ENCODE data around the gene SENP8. TPM values are rescaled to one million over a fixed set of nuclear protein-coding genes. Genes with fewer than 3 reads are reported as not detected.

The SENP8 gene
- total RNA-seq, 1 donor from 2014 or later: 6.1 TPM

DNA sequence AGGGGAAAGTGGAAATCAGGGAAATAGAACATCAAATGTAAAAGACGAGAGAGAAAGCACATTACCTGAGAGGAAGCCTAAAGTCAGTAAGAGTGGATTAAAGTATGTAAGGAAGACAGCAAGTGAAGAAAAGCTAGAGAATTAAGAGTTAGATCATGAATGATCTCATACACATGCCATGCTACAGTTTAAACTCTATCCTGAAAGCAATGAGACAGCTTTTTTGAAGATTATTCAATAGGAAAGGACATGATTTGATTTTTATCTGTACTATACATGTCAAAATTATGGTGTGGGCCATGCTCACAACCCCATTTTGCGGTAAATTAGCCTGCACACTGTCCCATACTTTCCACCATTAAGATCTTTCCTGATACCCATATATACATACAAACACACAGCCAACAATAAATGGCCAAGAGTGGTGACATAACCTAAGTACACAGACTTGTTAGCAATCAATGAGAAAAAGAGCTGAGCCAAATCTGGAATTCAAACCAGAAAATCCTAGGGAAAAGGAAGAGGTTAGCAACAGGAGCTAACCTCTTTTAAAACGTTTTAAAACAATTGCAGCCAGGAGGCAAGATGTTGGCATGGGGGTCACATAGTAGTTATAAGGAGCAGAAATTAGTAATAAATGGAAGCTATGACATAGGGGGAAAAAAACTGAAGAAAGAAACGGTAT, 4.7 kb upstream of the SENP8 start:
- Mint-ChIP-seq H3K27me3 (no peaks in the 10 kb centered on the region), H3K4me3 (peak overlapping the region; percentile 24), H3K27ac (peak overlapping the region; percentile 5), H3K9me3 (peaks cover 4% of the 10 kb centered on the region), H3K36me3 (peaks cover 3% of the 10 kb centered on the region), H3K4me1 (ENCODE audit: unreplicated experiment) (peaks cover 31% of the 10 kb centered on the region)
- TF ChIP-seq, protein P1, sequence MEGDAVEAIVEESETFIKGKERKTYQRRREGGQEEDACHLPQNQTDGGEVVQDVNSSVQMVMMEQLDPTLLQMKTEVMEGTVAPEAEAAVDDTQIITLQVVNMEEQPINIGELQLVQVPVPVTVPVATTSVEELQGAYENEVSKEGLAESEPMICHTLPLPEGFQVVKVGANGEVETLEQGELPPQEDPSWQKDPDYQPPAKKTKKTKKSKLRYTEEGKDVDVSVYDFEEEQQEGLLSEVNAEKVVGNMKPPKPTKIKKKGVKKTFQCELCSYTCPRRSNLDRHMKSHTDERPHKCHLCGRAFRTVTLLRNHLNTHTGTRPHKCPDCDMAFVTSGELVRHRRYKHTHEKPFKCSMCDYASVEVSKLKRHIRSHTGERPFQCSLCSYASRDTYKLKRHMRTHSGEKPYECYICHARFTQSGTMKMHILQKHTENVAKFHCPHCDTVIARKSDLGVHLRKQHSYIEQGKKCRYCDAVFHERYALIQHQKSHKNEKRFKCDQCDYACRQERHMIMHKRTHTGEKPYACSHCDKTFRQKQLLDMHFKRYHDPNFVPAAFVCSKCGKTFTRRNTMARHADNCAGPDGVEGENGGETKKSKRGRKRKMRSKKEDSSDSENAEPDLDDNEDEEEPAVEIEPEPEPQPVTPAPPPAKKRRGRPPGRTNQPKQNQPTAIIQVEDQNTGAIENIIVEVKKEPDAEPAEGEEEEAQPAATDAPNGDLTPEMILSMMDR (conservative IDR thresholded peaks at IDR 0.05): no peak
- no peak for DNase-seq (ENCODE audit: extremely low spot score, unreplicated experiment)

DNA sequence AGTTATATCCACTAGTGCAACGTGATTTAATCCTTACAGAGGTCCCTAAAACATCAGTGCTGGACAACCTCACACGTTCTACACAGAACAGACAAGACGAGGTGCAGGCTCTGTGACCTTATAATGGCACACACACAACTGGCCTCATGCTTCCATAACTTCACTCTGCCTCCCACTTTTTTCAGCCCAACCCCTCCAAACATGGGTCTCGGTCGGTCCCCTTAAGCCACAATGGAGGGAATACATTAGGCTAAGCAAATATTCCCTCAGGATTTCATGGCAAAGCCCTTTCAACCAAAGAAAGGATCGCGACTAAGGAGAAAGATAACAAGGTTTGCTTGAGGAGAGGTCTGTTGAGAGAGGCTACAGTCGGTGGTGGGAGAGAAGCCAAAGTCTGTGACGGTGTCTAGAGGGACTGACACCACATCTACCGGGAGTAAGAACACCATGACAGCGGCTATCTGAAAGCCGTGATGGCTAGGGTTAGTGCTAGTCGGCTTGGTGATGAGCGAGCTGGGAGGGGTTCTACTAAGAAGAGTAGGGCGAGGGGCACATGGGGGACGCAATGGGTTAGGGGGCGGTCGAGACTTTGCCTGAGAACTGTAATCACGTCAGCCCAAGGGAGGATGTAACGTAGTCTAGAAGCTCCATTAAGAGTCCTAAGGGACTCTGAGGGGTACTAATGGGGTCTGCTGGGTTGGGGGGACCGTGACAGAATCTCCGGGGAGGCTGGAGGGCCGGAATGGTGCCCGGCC, 1.3 kb upstream of the SENP8 start:
- Mint-ChIP-seq H3K9me3 (no peaks in the 10 kb centered on the region), H3K27me3 (no peaks in the 10 kb centered on the region), H3K4me1 (ENCODE audit: unreplicated experiment) (peaks cover 40% of the 10 kb centered on the region), H3K36me3 (no peaks in the 10 kb centered on the region), H3K4me3 (peak overlapping the region; percentile 99), H3K27ac (peak overlapping the region; percentile 95)
- TF ChIP-seq, protein P1 (conservative IDR thresholded peaks at IDR 0.05): no peak
- no peak for DNase-seq (ENCODE audit: extremely low spot score, unreplicated experiment)

DNA sequence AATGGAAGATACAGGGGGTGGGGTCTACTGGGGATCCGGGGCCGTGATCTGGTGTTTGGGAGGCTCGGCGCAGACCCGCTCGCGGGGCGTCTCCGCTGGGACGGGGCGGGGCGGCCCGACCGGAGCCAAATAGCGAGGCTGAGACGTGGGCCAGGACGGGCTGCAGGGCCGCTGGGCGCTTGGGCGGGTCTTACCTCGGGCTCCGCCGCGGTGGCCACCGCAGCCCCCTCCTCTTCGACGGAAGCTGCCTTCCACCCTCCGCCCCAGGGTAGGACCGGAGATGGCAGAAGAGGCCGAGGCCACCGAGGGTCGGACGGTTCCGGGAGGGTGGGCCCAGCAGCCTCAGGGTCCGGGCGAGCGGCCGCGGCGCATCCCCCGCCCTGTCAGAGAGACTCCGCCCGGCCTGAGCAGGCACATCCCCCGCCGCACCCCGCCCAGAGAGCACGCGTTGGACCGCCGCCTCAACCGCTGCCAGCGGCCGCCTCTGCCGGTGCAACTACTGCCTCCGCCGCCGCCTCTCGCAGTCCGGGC, 652 bp upstream of the SENP8 start:
- no peaks in the 10 kb centered on the region for H3K9me3 Mint-ChIP-seq
- H3K4me3 Mint-ChIP-seq: peak overlapping the region; percentile 99
- no peaks in the 10 kb centered on the region for H3K27me3 Mint-ChIP-seq
- peak overlapping the region; percentile 99 for H3K27ac Mint-ChIP-seq
- no peaks in the 10 kb centered on the region for H3K36me3 Mint-ChIP-seq
- DNase-seq (ENCODE audit: extremely low spot score, unreplicated experiment): peak; percentile 84
- H3K4me1 Mint-ChIP-seq (ENCODE audit: unreplicated experiment): peaks cover 40% of the 10 kb centered on the region
- TF ChIP-seq, protein P1 (conservative IDR thresholded peaks at IDR 0.05): no peak

DNA sequence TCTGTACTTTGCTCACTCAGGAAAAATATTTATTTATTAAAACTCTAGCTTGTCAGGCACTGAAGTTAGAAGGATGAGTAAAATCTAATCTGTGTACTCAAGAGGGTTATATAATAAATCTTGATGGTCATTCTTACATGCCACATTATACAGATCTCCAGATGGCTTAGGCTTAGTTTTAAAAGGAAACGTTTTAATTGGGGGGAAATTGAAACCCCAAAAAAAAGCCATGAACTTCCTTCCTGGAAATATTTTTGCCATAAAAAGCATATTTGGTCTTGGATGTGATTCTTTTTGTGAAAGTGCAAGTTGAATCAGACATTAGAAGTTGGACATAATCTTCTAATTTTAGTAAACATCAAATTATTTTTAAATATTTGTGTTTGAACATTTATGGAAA, 6.0 kb downstream of the SENP8 start:
- TF ChIP-seq, protein P1 (conservative IDR thresholded peaks at IDR 0.05): no peak
- Mint-ChIP-seq H3K9me3 (no peaks in the 10 kb centered on the region), H3K27ac (no peak overlapping the region), H3K4me1 (ENCODE audit: unreplicated experiment) (peaks cover 14% of the 10 kb centered on the region), H3K36me3 (no peaks in the 10 kb centered on the region), H3K27me3 (no peaks in the 10 kb centered on the region), H3K4me3 (no peak overlapping the region)
- DNase-seq (ENCODE audit: extremely low spot score, unreplicated experiment): no peak

DNA sequence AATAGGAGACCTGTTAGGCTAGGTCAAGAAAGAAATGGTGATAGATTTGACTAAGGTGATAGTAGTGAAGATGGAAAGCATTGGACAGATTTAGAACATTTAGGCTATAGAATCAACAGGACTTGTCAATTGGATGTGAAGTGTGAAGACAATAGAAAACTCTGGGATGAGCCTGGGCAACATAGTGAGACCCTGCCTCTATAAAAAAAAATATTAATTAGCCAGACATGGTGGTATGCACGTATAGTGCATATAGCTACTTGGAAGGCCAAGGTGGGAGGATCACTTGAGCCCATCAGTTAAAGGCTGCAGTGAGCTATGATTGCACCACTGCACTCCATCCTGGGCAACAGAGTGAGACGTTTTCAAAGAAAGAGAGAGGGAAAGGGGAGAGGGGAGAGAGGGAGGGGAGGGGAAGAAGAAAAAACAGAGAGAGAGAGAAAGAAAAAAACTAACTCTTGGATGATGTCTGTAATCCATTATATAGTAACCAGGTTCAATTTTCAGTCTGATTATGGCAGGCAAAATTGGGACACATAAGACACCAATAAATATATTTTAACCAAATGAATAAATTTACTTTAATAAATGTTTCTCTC, 9.6 kb downstream of the SENP8 start:
- no peak for DNase-seq (ENCODE audit: extremely low spot score, unreplicated experiment)
- Mint-ChIP-seq H3K27me3 (no peaks in the 10 kb centered on the region), H3K27ac (no peak overlapping the region), H3K4me1 (ENCODE audit: unreplicated experiment) (peaks cover 7% of the 10 kb centered on the region), H3K4me3 (no peak overlapping the region), H3K36me3 (no peaks in the 10 kb centered on the region), H3K9me3 (no peaks in the 10 kb centered on the region)
- TF ChIP-seq, protein P1 (conservative IDR thresholded peaks at IDR 0.05): no peak
